NCI-H2171 treated with DMSO at 0.1 percent for 48 hours (cell line): ENCODE measurements around the gene MYO1D.

Experiments used
- DNase-seq: peaks from one replicate; lab custom pipeline; 2025; lab: John Stamatoyannopoulos, UW

The MYO1D gene

GRCh38 chr17:32569171-32570080 lies 307.5 kb downstream of the MYO1D start:
- no peak for DNase-seq

GRCh38 chr17:32568705-32569104 lies 308.2 kb downstream of the MYO1D start:
- DNase-seq, result no peak

- DNase-seq, result no peak
These were observed 309.4 kb downstream of the MYO1D start for GRCh38 chr17:32567511-32567910.

DNA sequence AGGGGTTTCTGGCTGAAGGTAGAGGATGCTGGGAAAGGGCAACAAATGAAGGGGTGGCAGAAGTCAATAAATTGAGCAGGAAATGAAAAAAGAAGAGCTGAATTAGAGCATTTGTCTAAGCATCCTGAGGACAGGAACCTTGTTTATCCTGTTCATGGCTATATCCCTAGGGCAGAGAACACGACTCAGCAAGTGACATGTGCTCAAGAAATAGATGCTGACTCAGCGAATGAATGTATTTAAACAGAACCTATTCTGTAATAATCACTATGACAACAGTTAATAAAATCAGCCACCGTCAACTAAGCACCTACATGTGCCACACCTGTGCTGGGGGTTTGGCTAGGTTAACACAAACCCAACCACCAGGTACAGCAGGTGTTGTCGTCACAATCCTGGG lies 309.8 kb downstream of the MYO1D start:
- DNase-seq, result no peak

- no peak for DNase-seq
These were observed 310.6 kb downstream of the MYO1D start for GRCh38 chr17:32566303-32566702.

DNA sequence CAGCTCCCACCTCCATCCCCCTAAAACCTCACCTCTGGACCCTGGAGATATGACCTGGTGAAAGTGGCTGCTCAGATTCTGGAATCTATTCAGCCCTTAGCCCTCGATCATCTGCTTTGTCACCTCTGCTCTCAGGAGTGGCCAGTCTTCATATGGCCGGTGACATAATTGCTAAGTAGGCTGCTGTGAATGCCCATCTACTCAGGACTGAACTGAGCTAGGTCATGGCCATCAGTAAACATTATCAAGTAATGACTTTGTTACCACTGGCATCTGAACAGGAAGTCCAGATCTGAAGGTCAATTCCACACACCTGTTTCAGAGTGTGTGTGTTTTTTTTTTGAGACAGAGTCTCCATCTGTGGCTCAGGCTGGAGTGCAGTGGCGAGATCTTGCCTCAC lies 311.5 kb downstream of the MYO1D start:
- no peak for DNase-seq

- DNase-seq, result no peak
These were observed 312.6 kb downstream of the MYO1D start for GRCh38 chr17:32564325-32564724.

DNA sequence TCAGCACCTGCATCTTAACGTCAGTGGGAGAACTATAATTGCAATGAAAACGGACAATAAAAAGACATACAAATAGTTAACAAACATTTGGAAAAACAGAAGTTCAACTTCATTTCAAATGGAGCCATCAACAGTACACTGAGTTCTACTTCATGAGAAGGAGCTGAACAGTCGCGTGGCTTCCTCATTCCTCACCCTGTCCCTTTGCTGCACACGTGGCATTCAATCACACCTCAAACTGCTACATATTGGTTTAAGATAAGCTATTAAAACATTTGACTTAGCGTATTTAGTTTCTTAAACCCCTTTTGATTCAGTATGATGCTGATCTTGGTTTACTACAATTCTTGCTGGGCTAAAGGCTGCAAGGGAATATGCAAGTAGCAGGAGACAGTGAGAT lies 313.3 kb downstream of the MYO1D start:
- no peak for DNase-seq

- DNase-seq, result peak; percentile 23
These were observed 317.8 kb downstream of the MYO1D start for GRCh38 chr17:32558997-32559650.

- no peak for DNase-seq
These were observed 318.5 kb downstream of the MYO1D start for GRCh38 chr17:32558326-32558955.

DNA sequence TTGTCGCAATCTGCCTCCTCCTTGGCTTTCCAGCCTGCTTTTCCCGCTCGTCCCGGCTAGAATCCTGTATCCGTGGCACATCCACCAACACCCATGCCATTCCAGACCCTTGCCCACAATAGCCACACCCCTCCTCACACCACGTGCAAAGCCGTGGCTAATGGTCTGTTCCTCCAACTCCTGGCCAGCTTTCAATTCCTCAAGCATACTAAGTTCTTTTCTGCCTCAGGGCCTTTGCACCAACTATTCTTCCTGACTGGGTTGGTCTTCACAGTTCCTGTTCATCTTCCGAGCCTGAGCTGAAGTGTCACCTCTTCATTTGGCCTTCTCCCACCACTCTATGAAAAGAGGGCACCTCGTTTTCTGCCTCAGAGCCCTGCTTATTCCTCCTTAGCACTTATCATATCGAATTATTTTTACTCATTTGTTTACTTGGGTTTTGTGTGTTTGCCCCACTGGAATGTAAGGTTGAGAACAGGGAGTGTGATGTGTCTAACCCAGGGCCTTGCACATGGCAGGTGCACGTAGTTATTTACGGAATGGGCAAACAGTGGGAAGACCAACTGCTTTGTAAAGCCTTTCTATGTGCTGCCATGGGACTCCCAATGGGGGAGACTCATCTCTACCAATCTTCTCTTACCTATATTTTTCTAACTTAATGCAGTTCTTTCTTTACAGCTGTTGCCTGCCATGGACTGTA lies 321.2 kb downstream of the MYO1D start:
- no peak for DNase-seq

GRCh38 chr17:32553168-32553567 lies 323.8 kb downstream of the MYO1D start:
- no peak for DNase-seq

- DNase-seq, result no peak
These were observed 324.6 kb downstream of the MYO1D start for GRCh38 chr17:32552280-32552679.

DNA sequence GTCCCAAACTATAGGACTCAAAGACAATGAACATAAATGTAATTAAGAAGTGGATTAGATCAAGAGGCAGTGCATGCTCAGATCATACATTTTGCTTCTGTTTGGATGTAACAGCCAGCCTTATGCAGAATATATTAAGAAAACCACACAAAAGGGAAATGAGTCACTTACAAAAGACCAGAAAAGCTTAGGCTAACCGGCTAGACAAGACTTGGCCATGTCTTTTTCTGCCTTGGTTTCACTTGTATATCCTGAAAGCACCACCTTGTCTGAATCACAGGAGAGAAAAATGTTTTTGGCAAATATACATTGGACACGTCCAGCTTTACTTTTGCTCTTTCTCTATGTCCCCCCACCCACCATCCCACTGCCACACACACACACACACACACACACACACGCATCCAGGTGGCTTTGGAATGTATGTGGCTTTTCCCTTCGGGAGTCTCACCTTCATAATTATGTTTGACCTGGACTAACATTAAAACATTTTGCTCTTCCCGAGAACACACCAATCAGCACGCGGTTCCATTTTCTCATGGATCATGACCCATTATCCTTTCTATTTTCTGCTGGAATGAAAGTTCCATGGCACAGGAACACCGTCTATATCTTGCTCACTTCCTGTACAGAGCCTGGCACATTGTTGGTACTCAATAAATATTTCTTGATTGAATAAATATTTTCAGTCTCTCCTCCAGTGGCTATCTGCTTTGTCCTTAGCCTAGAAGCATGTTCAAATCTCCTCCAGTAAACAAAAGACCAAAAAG lies 325.6 kb downstream of the MYO1D start:
- no peak for DNase-seq

- no peak for DNase-seq
These were observed 327.4 kb downstream of the MYO1D start for GRCh38 chr17:32549559-32549958.

GRCh38 chr17:32546031-32546444 lies 330.9 kb downstream of the MYO1D start:
- peak; percentile 45 for DNase-seq

DNA sequence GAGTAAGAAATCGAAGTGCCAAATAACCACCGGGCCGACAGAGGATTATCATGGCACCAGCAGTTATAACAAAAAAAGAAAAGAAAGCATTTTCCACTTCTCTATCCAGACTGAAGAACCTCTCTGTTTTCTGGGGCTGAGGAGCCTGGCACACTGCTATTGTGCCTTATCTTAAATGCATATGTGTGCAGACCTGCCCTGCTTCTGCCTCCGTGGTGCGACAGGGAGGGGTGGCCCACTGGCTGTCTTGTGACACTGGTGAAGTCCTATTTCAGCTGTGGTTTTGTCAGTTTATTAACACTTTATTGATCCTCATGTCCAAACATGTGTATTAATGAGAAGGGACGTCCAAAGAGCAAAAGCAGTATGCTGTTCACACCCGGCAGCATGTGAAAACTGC lies 334.7 kb downstream of the MYO1D start:
- DNase-seq, result no peak

DNA sequence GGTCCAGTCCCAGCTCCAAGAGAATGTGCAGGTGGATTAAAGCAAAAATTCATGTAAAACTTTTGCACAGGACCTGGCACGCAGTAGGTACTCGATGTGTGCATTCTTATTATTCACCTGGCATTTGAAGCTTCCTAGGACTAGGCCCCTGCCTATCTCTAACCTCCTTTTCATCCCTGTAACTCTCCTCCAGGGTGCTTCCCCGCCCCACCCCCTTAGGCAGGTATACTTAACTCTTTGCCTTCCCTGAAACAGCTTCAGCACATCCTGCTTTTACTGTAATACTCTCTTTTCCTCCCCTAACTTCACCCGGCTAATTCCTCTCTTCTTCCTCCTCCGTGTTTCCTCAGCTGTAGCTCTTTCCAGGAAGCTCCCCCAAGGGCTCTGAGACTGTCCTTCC lies 335.3 kb downstream of the MYO1D start:
- no peak for DNase-seq

DNA sequence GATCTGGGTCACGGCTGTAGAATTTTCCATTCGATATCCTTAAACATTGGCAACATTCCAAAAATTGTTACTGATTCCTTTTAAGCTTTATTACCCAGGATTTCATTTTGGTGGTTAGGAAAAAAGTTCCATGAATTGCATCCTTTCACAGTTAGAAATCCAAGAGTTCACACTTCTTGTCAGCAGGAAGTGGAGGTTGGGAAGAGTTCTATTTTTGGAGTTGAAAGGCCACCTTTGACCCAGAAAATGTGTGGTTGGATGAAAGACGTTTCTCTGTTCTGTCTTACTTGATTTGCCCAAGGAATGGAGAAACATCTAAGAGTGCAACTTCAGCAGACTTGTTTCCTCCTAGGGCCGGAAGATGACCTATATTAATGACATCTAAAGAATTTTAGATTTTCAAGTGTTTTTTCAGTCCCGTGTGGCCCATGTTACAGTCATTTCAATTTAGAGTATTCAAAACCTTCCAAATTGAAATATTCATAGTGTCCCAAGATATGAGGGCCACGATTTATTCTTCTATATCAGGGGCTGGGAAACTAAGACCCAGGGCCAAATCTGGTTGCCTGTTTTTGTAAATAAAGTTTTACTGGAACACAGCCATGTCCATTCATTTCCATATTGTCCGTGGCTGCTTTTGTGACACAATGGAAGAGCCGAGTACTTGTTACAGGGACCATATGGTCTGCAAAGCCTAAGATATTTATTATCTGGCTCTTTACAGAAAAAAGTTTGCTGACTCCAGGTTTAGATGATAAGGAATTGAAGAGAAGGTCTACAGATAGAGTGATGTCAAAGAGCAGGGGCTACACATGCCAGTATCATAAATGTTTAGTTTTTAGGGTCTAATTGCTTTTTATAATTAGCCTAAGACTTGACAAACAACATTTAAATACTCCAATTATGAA lies 339.9 kb downstream of the MYO1D start:
- no peak for DNase-seq

- DNase-seq, result no peak
These were observed 343.6 kb downstream of the MYO1D start for GRCh38 chr17:32533296-32533695.
